ENCODE measurements around the gene MLLT3.

MLLT3 gene

DNA sequence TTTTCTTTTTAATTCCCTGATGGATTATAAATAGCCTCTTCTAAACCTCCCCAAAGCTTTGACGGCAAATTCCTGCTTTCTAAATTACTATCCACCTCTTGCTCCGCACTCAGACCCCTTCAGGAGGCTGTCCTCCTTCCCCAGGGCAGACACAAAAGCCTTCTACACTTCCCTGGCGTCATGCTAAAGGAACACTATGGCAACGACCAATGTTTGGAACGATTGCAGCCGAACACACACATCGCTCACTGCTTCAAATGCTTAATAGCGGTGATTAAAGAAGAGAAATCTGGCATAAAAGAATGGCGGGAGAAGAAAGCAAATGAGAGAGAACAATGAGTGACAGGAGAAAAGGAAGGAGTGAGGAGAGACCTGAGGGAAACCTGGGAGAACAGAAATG is 297.3 kb downstream of the MLLT3 start:
- DNase-seq, result no peak

DNA sequence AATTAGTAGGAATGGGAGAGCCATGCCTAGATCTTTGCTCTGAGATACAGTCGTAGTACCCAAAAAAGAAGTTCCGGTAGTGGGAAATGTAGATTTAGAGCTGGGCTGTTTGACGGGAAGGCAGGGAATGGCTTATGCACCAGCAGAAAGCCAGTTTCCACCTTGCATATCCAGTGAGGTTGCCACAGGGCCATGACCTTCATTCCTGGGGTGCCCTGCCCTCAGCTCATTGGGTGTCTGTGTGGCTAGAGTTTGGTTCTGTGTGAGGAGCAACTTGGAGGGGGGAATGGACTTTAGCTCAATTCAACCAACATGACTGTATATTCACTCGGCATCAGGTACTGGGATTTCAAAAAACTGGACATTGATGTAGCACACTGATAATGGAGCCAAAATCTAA is 300.1 kb downstream of the MLLT3 start:
- no peak for DNase-seq

DNA sequence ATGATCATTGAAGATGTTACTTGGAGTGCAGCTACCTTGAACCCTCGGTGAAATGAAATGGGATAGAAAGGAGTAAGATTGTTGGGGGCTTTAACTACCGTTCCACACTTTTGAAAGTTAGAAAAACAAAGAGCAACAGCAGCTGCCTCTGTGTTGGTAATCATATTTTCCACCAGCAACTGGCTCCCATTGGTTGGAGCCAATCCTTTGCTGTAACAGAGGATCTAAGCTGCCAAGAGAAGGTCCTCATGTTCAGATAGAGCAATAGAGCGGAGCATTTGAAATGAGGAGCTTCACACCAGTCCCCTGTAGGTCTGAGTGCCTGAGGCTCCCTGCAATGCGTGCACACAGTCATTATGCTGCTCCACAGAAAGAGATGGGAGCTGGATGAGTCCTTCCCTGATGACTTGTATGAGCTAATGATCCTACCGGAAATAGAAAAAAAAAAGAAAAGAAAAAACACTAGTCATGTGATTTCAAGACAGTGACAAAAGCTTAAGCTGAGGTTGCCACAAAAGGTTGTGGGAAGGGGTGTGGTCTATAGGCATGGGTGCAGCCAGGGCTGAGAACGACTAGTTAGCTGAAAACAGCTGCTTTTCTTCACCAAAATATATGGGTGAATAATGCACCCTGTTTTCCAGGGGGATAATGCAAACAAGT is 300.7 kb downstream of the MLLT3 start:
- DNase-seq, result peak; percentile 61

DNA sequence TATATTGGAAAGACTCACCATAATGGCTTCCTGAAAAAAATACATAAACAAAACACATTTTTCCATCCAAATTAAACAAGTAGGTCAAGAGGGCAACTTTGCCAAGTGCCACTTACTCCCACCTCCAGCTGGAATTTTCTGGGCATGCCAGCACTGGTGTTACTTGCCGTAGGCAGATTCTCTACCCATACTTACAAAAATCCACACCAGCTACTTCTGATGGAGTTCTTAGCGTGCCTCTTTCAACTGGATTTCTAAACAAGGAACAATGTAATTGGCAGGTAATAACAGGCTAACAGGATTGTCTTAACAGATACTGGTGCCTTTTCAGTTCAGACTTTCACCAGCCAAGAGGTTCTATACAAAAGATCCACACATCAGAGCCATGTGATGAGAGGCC is 301.4 kb downstream of the MLLT3 start:
- DNase-seq, result no peak

DNA sequence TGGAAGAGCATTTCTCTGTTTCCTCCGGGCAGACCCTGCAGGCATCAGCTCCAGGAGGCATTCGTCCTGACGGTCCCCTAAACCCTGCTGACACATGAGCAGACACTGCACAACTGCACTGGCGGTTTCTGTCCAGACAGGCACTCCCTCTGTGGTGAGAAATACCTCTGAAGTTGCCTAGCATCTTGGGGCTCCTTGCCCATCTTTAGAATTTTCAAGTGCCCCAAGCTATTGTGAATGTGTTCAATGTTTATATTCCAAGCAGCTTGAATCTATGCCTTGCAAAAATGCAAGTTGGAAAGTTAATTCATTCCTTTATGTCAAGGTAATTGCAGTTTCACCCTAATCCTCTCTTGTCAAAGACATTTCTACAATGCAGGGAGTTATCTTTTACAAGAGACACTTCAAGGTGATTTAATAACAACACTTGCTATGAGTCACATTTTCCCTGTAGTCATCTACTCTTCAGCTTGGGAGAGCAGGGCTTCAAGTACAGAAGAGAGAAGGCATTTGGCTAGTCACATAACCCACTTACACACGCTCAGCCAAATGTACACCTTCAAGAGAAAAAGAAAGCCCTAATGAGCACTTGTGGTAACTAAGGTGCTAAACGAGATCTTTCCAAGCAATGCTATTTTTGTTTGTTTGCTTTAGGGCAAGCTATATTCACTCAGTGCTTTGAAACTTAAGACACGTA is 302.5 kb downstream of the MLLT3 start:
- DNase-seq, result peak; percentile 14

DNA sequence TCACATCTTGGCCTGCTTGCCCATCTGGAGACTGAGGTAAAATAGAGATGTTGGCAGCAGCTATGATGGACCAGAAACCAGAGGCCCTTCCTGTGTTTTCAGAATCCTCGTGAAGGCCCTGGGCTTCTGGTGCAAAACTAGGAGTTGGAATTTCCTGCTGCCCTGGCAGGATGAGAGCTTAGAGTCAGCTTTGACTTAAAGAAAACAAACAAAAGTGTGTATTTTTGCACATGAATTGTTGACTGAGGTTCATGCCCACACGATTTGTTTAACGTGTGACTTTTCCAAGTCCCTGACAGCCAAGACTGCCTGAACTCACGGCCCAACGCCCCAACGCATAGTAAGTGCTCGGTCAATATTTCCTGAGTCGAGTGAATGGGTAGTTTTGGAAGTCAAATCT is 303.1 kb downstream of the MLLT3 start:
- DNase-seq, result no peak

DNA sequence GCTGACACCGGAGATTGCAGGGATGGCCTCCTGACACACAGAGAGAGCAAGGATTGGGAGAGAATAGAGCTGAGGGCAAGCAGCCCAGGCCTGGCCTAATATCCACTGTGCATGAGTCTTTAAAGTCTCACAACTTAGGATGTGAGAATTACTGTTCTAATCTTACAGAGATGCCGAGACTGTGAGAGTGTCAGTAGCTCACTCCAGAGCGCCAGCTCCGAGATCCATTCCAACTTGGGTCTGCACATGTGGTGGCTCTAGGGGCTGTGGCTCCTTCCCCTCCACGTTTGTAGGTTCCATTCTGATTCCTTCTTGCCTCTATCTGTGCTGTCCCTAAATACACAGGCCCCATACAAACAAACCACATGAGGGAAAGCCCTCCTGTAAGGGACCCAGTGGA is 304.6 kb downstream of the MLLT3 start:
- no peak for DNase-seq

DNA sequence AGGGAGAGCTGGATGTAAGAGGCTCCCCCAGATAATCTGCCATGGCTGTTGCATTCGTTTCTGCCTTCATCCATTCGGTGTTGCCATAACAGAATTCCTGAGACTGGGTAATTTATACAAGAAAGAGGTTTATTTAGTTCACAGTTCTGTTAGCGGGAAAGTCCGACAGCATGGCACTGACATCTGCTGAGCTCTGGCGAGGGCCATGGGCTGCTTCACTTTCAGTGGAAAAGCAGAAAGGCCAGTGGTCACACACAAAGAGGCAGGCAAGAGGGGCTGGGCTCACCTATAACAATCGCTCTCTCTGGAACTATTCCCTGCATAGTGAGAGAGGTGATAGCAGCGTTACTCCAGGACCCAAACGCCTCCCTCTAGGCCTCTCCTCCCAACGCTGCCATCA is 305.9 kb downstream of the MLLT3 start:
- no peak for DNase-seq

DNA sequence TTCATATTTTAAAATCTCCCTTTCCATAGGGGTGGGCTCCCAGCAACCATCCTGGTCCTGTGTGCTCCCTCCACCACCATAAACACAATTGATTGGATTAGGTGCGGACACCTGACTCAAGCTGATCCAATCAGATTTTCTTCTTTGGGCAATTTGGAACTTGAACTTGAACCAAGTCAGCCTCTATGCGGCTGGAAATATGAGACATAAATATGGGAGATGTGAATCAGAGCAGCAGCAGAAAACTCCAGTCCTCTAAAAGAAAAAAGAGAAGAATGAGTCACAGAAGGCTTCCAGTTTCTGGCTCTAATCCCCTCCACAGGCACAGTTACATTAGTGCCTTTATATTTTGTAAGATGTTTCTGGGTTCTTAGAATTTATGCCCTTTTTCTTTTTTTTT is 306.6 kb downstream of the MLLT3 start:
- no peak for DNase-seq

DNA sequence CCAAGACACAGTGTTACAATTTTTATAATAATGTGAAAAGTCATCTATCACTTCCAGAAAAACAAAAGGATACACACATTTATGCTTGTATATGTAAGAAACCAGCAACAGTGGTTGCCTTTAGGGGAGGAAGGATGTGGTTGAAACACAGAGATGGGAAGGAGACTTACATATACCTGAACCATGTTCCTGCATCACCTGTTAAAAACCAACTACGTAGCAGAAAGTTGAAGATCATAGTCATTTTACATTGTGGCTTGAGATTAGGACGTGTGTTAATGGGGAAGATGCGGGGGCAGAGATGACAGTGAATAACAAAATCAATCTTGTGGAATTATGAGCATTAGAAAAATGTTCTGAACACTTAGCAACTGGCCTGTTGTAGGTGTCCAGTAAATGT is 307.3 kb downstream of the MLLT3 start:
- peak; percentile 43 for DNase-seq

DNA sequence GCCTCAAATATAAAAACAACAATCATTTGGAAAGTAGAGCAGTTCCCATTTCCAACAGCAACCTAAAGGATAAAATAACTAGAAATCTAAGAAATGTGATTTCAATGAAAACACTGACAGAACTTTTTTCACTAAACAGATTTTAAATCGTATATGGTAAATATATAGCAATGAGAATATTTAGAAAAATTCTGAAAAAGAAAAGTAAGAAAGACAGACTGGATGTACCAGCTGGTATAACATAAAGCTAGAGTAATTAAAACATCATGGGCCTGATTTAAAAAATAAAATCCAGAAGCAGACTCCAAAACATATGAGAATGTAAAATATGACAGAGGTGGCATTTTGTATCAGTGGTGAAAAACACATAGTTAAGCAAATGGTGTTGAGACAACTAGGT is 308.9 kb downstream of the MLLT3 start:
- DNase-seq, result no peak

DNA sequence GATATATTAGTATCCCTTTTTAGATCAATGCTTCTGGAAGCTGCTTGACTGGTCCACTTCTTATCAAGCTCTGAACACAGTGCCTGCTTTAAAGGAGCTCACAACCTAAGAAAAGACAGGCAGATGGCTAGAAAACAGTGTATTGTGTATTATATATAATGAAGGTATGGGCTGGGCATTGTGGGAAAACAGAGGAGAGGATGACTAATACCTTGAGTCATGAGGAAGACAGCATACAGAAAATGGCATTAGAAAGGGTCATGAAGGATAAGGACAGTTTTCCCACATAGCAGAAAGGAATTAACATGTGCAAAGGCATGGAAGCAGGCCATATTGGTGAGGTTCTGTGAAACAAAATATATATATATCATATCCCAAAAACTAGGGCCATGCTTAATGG is 309.6 kb downstream of the MLLT3 start:
- no peak for DNase-seq

DNA sequence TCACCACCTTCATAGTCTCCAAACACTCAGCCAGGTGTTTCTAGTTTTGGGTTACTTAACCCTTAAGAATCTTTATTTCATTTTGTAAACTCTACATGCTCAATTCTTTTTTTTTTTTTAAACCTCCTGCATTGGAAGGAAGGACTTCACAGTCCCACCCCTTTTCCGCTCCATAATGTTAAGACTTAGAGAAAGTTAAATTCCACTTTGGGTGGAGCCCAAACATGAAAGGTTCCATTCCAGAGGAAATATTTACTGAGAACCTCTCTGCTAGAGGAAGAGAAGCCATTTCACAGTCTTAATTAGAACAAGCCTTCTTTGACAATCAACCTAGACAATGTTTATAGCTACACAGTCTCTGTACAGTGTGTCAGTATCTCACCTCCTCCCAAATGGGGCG is 312.3 kb downstream of the MLLT3 start:
- no peak for DNase-seq

DNA sequence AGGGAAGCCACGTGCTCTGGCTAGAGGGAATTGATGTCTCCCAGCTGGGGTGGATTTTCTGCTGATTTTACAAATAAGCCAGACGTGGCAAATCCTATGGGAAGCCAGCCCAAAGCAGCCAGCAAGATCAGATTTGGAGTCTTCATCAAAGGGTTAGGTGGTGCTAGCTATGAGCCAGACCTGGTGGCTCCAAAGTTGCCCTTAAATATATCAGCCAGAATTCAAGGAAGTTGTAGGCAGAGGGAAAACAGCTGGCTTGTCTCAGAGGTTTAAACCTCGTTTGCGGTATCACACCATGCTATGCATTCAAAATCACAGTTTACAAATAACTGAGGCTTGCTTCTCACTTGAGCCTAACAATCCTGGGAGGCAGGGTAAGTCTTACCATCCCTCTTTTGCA is 313.2 kb downstream of the MLLT3 start:
- DNase-seq, result no peak

DNA sequence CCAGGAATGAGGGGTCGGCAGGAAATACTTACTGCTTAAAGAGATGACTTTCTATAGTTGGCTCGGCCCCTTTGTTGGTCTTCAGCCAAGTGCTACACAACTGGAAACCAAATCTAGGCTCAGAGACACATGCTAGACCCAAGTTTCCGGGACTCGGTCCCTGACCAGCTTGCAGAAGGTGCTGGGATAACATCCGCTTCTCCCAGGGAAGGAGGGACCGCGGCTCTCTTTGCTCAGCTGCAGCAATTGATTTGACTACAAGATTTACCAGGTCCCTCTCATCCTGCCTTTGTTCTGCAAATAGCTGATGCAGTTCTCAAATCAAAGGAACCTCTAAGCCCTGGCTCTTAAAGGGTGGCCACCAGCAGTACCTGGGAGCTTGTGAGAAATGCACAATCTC is 314.7 kb downstream of the MLLT3 start:
- DNase-seq, result no peak

DNA sequence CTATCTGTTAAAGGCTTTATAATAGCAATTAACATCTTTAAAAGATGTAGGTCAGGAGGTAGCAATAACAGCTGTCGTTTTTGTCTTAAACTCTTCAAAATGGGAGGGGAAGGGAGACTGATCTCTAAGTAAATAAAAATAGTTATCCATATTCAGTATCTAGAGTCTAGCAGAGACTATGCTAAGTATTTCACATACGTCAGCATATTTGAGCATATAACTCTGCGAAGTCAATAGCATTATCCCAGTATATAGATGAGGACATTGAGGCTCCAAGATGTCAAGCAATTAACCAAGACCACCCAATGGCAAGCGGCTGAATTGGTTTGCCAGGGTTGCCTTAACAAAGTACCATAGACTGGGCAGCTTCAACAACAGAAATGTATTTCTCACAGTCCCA is 316.8 kb downstream of the MLLT3 start:
- DNase-seq, result no peak

DNA sequence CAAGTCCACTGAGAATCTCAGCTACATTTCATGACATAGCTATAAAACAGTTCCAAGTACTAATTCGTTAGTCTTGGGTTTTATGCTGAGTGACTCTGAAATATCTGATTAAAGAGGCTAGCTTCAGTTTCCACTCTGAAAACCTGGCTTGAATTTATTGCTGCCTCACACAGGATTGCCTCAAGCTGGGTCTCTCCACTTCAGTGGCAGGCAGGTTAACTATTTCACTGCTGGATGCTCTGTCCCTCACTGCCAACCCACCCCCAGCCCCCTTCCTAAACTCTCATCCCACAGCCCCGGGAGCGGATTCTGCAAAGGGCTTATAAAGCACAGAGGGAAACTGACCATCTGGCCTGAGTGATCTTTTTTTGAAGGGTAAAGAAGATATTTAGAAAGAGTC is 318.3 kb downstream of the MLLT3 start:
- no peak for DNase-seq

DNA sequence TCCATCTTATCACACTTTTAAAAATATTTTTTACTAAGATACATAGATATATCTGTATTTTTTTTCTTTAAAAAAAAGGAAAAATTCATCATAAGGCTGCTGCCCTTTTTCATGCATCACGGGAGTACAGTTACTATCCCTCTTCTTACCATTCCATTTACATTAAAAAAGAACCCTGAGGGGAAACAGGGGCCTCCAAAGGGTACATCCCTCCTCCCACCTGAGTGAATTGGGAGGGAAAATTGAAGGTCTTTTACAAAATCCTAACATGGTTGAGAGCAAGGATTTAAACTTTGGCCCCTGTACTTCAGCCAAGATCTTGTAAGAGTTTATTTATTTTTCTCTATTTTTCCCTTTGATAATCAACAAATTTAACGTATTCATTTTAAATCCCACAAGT is 319.2 kb downstream of the MLLT3 start:
- DNase-seq, result no peak

DNA sequence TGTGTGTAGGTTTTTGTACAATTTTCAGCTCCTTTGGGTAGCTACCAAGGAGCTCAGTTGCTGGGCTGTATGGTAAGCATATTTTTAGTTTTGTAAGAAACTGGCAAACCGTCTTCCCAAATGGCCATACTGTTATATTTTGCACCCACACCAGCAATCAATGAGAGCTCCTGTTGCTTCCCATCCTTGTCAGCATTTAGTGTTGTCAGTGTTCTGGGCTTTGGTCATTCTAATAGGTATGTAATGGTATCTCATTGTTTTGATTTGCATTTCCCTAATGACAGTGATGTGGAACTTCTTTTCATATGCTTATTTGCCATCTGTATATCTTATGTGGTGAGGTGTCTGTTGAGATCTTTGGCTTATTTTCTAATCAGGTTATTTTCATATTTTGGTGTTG is 320.1 kb downstream of the MLLT3 start:
- no peak for DNase-seq

DNA sequence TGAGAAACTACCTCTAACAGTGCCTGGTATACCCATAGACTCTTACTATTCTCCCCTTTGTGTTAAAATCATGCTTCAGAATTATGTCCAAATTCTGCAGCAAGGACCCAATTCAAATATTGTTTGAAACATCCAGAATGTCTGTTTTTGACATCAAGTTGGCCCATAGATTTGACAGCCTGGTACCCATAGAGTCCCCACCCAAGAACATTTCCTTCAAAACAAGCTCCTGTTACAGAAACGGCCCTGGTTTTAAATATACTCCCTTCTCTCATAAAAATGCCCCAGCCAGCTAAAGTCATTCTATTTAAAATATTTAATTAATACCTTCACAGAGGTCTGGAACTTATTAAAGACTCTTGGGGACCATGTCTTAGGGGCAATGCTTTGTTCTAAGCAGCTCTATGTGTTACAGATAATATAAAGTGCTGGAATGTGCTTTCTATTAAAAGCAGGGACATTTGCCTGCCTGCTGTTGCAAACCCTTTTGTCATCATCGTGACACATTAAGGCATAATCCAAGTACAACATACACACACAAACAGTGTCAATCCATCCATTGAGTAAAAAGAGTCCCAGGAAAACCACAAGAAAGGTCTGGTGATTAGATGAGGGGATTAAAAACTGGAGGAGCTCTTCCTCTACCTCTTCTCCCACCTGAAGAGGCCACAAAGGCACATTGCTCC is 321.7 kb downstream of the MLLT3 start:
- no peak for DNase-seq

DNA sequence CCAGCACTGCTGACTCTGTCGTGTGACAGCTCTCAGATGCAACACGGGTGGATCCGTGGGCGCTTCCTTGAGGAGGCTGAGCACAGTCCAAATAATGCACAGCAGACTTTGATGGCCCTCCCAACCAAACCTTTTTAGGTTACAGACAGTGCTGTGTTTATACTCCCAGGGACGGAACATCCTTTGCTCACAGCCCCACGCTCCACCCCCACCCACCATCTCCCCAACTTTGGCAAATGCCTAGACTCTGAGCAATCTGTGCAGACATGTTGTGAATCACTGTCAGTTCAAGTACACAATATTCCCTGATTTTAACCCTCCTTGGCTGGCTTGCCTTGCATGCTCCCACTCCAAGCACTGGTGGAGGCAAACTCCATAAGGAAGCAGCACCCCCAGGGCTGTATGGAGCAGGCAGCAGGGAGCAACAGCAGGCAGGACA is 324.6 kb downstream of the MLLT3 start:
- no peak for DNase-seq

DNA sequence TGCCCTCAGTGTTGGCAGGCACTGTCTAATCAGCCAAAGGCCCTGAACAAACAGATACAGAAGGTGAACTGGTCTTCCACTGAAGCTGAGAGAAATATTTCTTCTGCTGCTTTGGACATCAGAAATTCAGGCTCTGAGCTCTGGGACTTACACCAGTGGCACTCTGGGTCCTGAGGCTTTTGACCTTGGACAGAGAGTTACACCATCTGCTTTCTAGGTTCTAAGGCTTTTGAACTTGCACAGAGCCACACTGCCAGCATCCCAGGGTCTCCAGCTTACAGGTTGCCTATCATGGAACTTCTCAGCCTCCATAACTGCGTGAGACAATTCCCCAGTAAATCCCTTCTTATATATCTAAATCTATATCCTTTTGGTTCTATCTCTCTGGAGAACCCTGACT is 326.7 kb downstream of the MLLT3 start:
- no peak for DNase-seq

DNA sequence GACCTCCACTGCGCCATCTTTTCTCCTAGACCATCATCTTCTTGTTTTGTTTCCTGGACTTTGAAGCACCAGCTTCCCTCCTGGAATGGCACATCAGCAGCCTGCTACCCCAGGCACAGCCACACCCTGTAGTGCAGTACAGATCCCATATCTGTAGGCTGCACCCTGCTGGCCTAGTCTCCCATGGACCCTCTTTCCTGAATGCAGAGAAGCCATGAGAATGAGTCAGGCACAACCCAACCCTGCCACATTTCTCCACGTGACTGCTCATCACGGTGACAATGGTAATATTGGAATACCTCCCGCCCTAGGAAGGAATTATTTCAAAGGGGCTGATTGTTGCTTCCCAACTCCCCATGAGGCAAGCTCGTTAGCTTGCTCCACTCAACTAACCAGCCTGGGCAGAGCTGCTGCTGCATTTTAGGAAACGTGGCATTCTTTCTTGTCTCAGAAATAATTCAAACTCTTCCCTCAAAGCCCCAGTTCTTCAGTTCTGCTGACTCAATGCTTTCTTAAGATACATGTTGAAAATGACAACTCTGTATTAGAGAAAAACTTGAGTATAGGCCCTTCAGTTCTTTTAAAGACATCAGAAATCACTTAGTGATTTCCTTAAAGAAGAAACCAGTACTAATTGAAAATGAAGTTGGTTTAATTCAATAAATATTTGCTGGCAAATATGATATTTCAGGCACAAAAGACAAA is 328.1 kb downstream of the MLLT3 start:
- DNase-seq, result no peak

DNA sequence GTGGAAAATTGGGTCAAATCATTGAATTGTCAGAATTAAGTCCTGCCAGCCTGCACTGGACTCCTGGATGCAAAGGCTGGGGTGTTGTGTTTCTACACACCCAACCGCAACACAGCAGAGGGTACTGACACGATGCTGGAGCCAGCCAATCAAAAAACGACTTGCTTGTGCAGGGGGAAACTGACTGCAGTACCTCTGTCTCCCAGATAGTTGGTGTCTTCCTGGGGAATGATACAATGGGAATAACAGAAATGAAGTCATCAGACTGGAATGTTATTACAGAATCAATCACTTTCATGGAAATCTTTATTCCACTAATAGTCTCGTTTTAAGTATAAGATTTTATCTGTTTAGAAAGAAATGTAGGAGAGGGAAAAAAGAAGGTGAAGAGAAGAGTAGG is 330.3 kb downstream of the MLLT3 start:
- DNase-seq, result no peak

All from CD4-positive, alpha-beta T cell treated with Interleukin-12 subunit alpha and Interleukin-12 subunit beta, for 1 hour (primary cell).